Esophagus squamous epithelium (tissue), 5 donors: ENCODE data around the gene ADAMTSL3. TPM values are rescaled to one million over a fixed set of nuclear protein-coding genes. Genes with fewer than 3 reads are reported as not detected.

ENCODE experiments used
- DNase-seq: peaks from one replicate; lab custom pipeline; 2025; lab: John Stamatoyannopoulos, UW
- H3K27ac ChIP-seq, 4 donors: fragments of 200-600 bp; sonication (generic); one replicate each; pipeline ENCODE4 v1.5.1; 2016 to 2019; ENCODE audit warnings: mild to moderate bottlenecking in 1 of 4
- H3K27me3 ChIP-seq, 4 donors: fragments of 200-600 bp; sonication (generic); 1 replicate in 3 of 4; 2 replicates in 1 of 4; pipeline versions ENCODE4 v1.5.1 to v1.6.0; 2017 to 2021; ENCODE audit warnings: antibody characterized with exemption in 1 of 4
- H3K36me3 ChIP-seq, 3 donors: fragments of 200-600 bp; sonication (generic); one replicate each; pipeline ENCODE4 v1.5.1; 2016 to 2019
- H3K4me1 ChIP-seq, 3 donors: fragments of 200-600 bp; sonication (generic); one replicate each; pipeline ENCODE4 v1.5.1; 2017 to 2019
- H3K4me3 ChIP-seq, 4 donors: fragments of 200-600 bp; sonication (generic); 1 replicate in 3 of 4; 2 replicates in 1 of 4; pipeline ENCODE4 v1.5.1; 2016 to 2019; ENCODE audit warnings: mild to moderate bottlenecking in 2 of 4, moderate library complexity in 1 of 4
- H3K9me3 ChIP-seq, 3 donors: fragments of 200-600 bp; sonication (generic); one replicate each; pipeline ENCODE4 v1.5.1; 2016 to 2019
- POLR2A ChIP-seq, 4 donors: fragments of 450-650 bp; IDR thresholded peaks; one replicate each; pipeline ENCODE4 v1.6.1; 2017; ENCODE audit warnings: antibody characterized with exemption in 4 of 4, mild to moderate bottlenecking in 4 of 4, moderate library complexity in 3 of 4
- WGBS, 2 donors: methylation state at CpG; one replicate each; pipeline ENCODE4 v1.1.5; 2018; 5-methylcytosine and 5-hydroxymethylcytosine counted together
- intact Hi-C: fragments of 100-400 bp; cut with DNase I; formaldehyde crosslinking; loops from one replicate; pipeline ENCODE4 v1.15.0; 2022
- total RNA-seq, 4 donors: library from RNA; depleted of rRNA; stranded (reverse); fragments of >200 nt; gene quantifications; one replicate each; pipeline ENCODE4 v1.1.0, GENCODE V29; 2016
- TF ChIP-seq, protein P1 (sequence below), 6 experiments: fragments of 450-650 bp in 4 of 6; fragments of 200-600 bp in 2 of 6; sonication (generic) in 2 of 6; IDR thresholded peaks; one replicate each; pipeline ENCODE4 v1.5.1; 2016 to 2019; ENCODE audit warnings: antibody characterized with exemption in 6 of 6, mild to moderate bottlenecking in 4 of 6, moderate library complexity in 4 of 6
- donor health status: DM: yes; HTN: yes; CAD: no.

Gene ADAMTSL3
- total RNA-seq, 4 donors from 2014 or later: 0.11 to 3.2 (median 0.79) TPM

DNA sequence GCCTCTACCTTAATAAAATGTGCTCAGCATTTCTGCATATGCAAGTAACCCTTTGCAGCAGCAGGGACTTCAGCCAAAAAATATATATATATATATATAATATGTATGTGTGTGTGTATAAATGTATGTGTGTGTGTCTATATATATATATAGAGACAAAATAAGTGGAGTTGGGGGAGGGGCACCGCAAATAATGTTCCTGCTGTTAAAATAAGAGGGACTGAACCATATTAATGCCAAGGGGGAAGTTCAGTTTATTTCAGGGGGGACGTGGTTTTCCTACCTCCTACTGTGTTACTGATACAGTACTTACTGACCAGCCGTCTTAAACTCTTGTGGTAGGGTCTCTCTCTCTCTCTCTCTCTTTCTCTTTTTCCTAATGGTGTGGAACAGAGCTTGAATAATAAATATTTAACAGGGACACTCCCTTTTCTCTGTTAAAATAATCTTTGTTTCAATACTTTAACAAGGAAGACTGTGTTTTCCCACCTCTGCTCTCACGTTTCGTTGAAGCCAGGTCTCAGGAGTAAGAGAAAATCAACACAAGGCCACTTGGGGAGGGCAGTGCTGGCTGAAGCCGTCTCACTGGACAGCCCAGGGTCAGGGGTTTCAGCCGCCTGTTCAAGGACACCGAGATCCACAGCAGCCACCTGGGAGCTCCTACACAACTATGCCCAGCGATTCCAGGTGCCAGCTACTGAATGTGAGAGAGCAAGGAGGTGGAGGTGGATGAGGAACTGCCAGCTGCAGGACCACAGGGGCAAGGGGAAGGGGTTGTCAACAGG is 42.8 kb upstream of the ADAMTSL3 start:
- Histone ChIP-seq H3K4me1 (no peaks in the 10 kb centered on the region), H3K27me3 (no peaks in the 10 kb centered on the region), H3K4me3 (no peak overlapping the region), H3K9me3 (no peaks in the 10 kb centered on the region), H3K27ac (no peak overlapping the region), H3K36me3 (no peaks in the 10 kb centered on the region)
- intact Hi-C loops: no loop called here
- TF ChIP-seq POLR2A (IDR thresholded peaks at IDR 0.05): no peak
- TF ChIP-seq, protein P1, sequence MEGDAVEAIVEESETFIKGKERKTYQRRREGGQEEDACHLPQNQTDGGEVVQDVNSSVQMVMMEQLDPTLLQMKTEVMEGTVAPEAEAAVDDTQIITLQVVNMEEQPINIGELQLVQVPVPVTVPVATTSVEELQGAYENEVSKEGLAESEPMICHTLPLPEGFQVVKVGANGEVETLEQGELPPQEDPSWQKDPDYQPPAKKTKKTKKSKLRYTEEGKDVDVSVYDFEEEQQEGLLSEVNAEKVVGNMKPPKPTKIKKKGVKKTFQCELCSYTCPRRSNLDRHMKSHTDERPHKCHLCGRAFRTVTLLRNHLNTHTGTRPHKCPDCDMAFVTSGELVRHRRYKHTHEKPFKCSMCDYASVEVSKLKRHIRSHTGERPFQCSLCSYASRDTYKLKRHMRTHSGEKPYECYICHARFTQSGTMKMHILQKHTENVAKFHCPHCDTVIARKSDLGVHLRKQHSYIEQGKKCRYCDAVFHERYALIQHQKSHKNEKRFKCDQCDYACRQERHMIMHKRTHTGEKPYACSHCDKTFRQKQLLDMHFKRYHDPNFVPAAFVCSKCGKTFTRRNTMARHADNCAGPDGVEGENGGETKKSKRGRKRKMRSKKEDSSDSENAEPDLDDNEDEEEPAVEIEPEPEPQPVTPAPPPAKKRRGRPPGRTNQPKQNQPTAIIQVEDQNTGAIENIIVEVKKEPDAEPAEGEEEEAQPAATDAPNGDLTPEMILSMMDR (IDR thresholded peaks at IDR 0.05): no peak
- WGBS, 2 donors: 65 to 81% methylated on average over 9 of the region's 9 CpGs
- DNase-seq: no peak

DNA sequence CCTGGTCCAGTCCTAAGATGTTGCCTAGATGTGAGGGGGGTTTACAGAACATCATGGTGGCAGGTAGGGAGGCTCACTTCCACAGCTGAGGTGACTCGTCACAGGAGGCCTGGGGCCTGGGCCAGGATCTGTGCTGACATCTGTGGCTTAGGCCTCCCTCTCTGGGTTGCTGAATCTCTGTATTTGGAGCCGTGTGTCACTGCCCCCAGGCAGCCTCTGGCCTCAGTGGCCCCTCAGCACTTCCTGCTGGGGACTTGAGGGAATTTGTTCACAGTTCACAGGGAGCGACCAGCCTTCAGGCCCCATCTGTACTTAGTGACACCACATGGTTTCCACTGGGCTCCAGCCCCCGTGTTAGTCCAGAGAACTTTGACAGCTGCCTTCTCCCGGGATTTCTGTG is 41.7 kb upstream of the ADAMTSL3 start:
- TF ChIP-seq, protein P1 (IDR thresholded peaks at IDR 0.05): no peak
- no peak for TF ChIP-seq POLR2A (IDR thresholded peaks at IDR 0.05)
- DNase-seq: no peak
- Histone ChIP-seq H3K4me3 (no peak overlapping the region), H3K27ac (no peak overlapping the region), H3K9me3 (no peaks in the 10 kb centered on the region), H3K27me3 (no peaks in the 10 kb centered on the region), H3K36me3 (no peaks in the 10 kb centered on the region), H3K4me1 (no peaks in the 10 kb centered on the region)
- WGBS, 2 donors: 69 to 79% methylated on average over 3 to 4 of the region's 5 CpGs
- intact Hi-C loops: no loop called here

DNA sequence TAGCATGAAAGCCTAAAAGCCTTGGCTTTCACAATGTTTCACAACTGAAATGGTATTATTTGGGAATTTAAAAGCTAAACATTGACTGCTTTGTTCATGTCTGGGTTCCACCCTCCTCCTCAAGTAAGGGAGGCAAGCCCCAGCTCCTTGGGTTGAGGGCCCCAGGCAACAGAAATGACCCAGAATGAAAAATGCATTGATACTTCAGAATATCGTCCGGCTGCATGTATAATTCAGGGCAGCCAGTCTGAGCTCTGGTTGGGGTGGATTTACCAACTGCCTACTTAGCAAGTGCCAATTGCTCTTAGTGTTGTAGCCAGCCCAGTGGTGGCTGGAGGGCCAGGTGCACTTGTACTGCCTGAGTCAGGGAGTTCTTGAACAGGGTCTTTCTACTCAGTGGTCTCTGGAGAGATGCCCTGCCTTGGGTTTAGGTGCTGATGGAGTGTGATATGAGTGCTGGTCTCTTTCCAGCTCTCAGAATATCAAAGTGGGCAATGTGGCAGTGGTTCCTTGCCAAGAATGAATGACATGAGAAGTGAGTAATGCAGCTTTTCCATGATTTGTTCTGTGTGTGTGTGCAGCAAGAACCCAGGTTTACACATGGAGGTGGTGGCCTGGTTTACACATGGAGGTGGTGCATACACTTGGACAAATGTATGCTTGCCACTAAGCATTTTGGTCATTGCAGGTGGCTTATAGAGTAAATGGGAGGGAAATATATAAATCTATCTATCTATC is 40.9 kb upstream of the ADAMTSL3 start:
- TF ChIP-seq, protein P1 (IDR thresholded peaks at IDR 0.05): no peak
- TF ChIP-seq POLR2A (IDR thresholded peaks at IDR 0.05): no peak
- DNase-seq: no peak

DNA sequence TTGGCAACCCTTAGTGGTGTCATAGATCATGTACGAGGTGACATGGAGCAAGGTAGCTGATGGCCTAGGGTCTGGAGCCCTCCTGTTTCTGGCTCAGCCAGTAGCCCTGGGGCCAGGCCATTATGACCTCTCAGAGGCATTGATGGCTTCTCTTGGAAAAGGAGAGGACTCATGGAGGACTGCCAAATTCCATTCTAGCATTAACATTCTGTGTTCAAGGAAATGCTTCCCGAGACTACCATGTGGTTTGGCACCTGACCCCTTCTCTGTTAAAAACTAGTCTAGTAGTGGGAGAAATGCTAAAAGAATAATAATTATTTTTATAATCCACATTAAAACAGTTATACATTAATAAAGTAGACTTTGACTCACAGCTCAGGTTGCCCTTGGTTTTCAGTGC is 40.2 kb upstream of the ADAMTSL3 start:
- Histone ChIP-seq H3K4me3 (no peak overlapping the region), H3K27me3 (no peaks in the 10 kb centered on the region), H3K27ac (no peak overlapping the region), H3K9me3 (no peaks in the 10 kb centered on the region), H3K4me1 (no peaks in the 10 kb centered on the region), H3K36me3 (no peaks in the 10 kb centered on the region)
- no peak for TF ChIP-seq POLR2A (IDR thresholded peaks at IDR 0.05)
- TF ChIP-seq, protein P1 (IDR thresholded peaks at IDR 0.05): no peak
- no peak for DNase-seq
- WGBS, 2 donors: 51 to 54% methylated on average over 2 of the region's 2 CpGs
- intact Hi-C loops: no loop called here

More for the DNA sequence above, 40.9 kb upstream of the ADAMTSL3 start:
- no peaks in the 10 kb centered on the region for H3K4me1 ChIP-seq
- no peaks in the 10 kb centered on the region for H3K27me3 ChIP-seq
- no peak overlapping the region for H3K4me3 ChIP-seq
- H3K36me3 ChIP-seq: no peaks in the 10 kb centered on the region
- intact Hi-C loops: no loop called here
- no peaks in the 10 kb centered on the region for H3K9me3 ChIP-seq
- 77 to 80% methylated on average over 1 to 2 of the region's 2 CpGs for WGBS, 2 donors
- no peak overlapping the region for H3K27ac ChIP-seq

DNA sequence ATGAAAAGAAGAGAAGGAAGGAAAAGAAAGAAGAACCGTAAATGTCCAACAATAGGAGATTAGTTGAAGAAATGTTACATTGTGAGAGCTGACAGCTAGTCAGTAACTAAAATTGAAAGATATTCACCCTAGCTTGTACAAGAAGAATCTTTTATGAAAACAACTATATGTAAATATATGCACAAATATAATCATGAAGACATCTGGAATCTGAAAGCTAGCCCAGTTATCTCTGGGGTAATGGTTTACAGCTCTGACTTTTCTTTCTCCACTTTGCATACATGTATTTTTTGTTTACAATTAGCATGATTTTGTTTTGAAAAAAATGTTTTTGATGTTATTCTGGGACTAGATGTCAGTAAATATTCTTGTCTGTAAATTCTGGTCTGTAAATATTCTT is 37.1 kb upstream of the ADAMTSL3 start:
- no peaks in the 10 kb centered on the region for H3K27me3 ChIP-seq
- TF ChIP-seq, protein P1 (IDR thresholded peaks at IDR 0.05): no peak
- TF ChIP-seq POLR2A (IDR thresholded peaks at IDR 0.05): no peak
- H3K4me3 ChIP-seq: no peak overlapping the region
- H3K4me1 ChIP-seq: no peaks in the 10 kb centered on the region
- DNase-seq: no peak
- no peak overlapping the region for H3K27ac ChIP-seq
- intact Hi-C loops: no loop called here
- no peaks in the 10 kb centered on the region for H3K36me3 ChIP-seq
- WGBS, 2 donors: 67 to 71% methylated on average over 1 of the region's 1 CpG
- H3K9me3 ChIP-seq: no peaks in the 10 kb centered on the region
